GM12874 (cell line): ENCODE results near the gene MEGF10.

ENCODE experiments used
- CTCF ChIP-seq: IDR thresholded peaks from 2 replicates; pipeline ENCODE4 v1.5.1; 2011; ENCODE audit warnings: low read depth, mild to moderate bottlenecking, control low read depth, low read length, moderate library complexity; ENCODE audit not compliant: insufficient read depth

The MEGF10 gene

GRCh38 chr5:127409921-127410675, 119.5 kb downstream of the MEGF10 start:
- TF ChIP-seq CTCF: no peak

GRCh38 chr5:127410959-127411358, 120.4 kb downstream of the MEGF10 start:
- TF ChIP-seq CTCF: no peak

- TF ChIP-seq CTCF: no peak
Measured at GRCh38 chr5:127411381-127411780, 120.8 kb downstream of the MEGF10 start.

- no peak for TF ChIP-seq CTCF
Measured at GRCh38 chr5:127412698-127413097, 122.1 kb downstream of the MEGF10 start.

GRCh38 chr5:127415034-127415433, 124.4 kb downstream of the MEGF10 start:
- TF ChIP-seq CTCF: no peak

GRCh38 chr5:127416906-127417305, 126.3 kb downstream of the MEGF10 start:
- no peak for TF ChIP-seq CTCF

- no peak for TF ChIP-seq CTCF
Measured at GRCh38 chr5:127417528-127417927, 126.9 kb downstream of the MEGF10 start.
